HEK293 (cell line): ENCODE results near the gene AKAP1.

Experiments used
- GLIS1 ChIP-seq: fragments of 450-650 bp; formaldehyde crosslinking; IDR thresholded peaks from 2 replicates; pipeline ENCODE4 v1.5.1; 2016; ENCODE audit warnings: missing biosample characterization, missing genetic modification characterization
- KLF8 ChIP-seq: fragments of 450-650 bp; formaldehyde crosslinking; IDR thresholded peaks from 2 replicates; pipeline ENCODE4 v1.5.1; 2016; ENCODE audit warnings: missing biosample characterization, missing genetic modification characterization
- OVOL3 ChIP-seq: fragments of 450-650 bp; formaldehyde crosslinking; IDR thresholded peaks from 2 replicates; pipeline ENCODE4 v1.5.1; 2016; ENCODE audit warnings: missing biosample characterization, missing genetic modification characterization
- PRDM1 ChIP-seq: fragments of 450-650 bp; formaldehyde crosslinking; IDR thresholded peaks from 2 replicates; pipeline ENCODE4; 2016; ENCODE audit warnings: missing biosample characterization, missing genetic modification characterization
- SP2 ChIP-seq: fragments of 450-650 bp; formaldehyde crosslinking; IDR thresholded peaks from 2 replicates; pipeline ENCODE4 v1.5.1; 2016; ENCODE audit warnings: missing biosample characterization, missing genetic modification characterization
- YY2 ChIP-seq: fragments of 450-650 bp; formaldehyde crosslinking; IDR thresholded peaks from 2 replicates; pipeline ENCODE4 v1.5.1; 2016; ENCODE audit warnings: missing biosample characterization, missing genetic modification characterization
- ZFP37 ChIP-seq: fragments of 450-650 bp; formaldehyde crosslinking; IDR thresholded peaks from 2 replicates; pipeline ENCODE4 v1.5.1; 2016; ENCODE audit warnings: missing biosample characterization, missing genetic modification characterization
- ZNF112 ChIP-seq: fragments of 450-650 bp; formaldehyde crosslinking; IDR thresholded peaks from 2 replicates; pipeline ENCODE4 v1.5.0; 2017; ENCODE audit warnings: missing biosample characterization, missing genetic modification characterization
- ZNF155 ChIP-seq: fragments of 450-650 bp; formaldehyde crosslinking; IDR thresholded peaks from 2 replicates; pipeline ENCODE4 v1.5.1; 2016; ENCODE audit warnings: missing biosample characterization, missing genetic modification characterization
- ZNF2 ChIP-seq: fragments of 450-650 bp; formaldehyde crosslinking; IDR thresholded peaks from 2 replicates; pipeline ENCODE4 v1.5.1; 2016; ENCODE audit warnings: missing biosample characterization, missing genetic modification characterization
- ZNF211 ChIP-seq: fragments of 450-650 bp; formaldehyde crosslinking; IDR thresholded peaks from 2 replicates; pipeline ENCODE4 v1.5.1; 2016; ENCODE audit warnings: low read depth, missing biosample characterization, missing genetic modification characterization
- ZNF221 ChIP-seq: fragments of 450-650 bp; formaldehyde crosslinking; IDR thresholded peaks from 2 replicates; pipeline ENCODE4 v1.5.1; 2017; ENCODE audit warnings: missing biosample characterization, missing genetic modification characterization, borderline replicate concordance
- ZNF341 ChIP-seq: fragments of 450-650 bp; formaldehyde crosslinking; IDR thresholded peaks from 2 replicates; pipeline ENCODE4; 2016; ENCODE audit warnings: low read depth, missing biosample characterization, missing genetic modification characterization
- ZNF354C ChIP-seq: fragments of 450-650 bp; formaldehyde crosslinking; IDR thresholded peaks from 2 replicates; pipeline ENCODE4 v1.5.1; 2016; ENCODE audit warnings: missing biosample characterization, missing genetic modification characterization, low read depth, borderline replicate concordance
- ZNF391 ChIP-seq: fragments of 450-650 bp; formaldehyde crosslinking; IDR thresholded peaks from 2 replicates; pipeline ENCODE4 v1.5.1; 2016; ENCODE audit warnings: low read depth, missing biosample characterization, missing genetic modification characterization, borderline replicate concordance
- ZNF473 ChIP-seq: fragments of 450-650 bp; formaldehyde crosslinking; IDR thresholded peaks from 2 replicates; pipeline ENCODE4 v1.5.1; 2017; ENCODE audit warnings: missing biosample characterization, missing genetic modification characterization
- ZNF529 ChIP-seq: fragments of 450-650 bp; formaldehyde crosslinking; IDR thresholded peaks from 2 replicates; pipeline ENCODE4 v1.5.1; 2017; ENCODE audit warnings: missing genetic modification characterization, missing biosample characterization; ENCODE audit not compliant: insufficient replicate concordance
- ZNF549 ChIP-seq: fragments of 450-650 bp; IDR thresholded peaks from 2 replicates; pipeline ENCODE4 v1.5.1; 2018; ENCODE audit warnings: missing biosample characterization, missing genetic modification characterization, mild to moderate bottlenecking, inconsistent platforms, moderate library complexity
- ZNF555 ChIP-seq: fragments of 450-650 bp; formaldehyde crosslinking; conservative IDR thresholded peaks from 2 replicates; pipeline ENCODE4 v1.5.1; 2017; ENCODE audit warnings: missing biosample characterization, mild to moderate bottlenecking, missing genetic modification characterization, inconsistent platforms
- ZNF626 ChIP-seq: fragments of 450-650 bp; sonication (Bioruptor Pico); formaldehyde crosslinking; IDR thresholded peaks from 2 replicates; pipeline ENCODE4 v1.5.1; 2018; ENCODE audit warnings: missing biosample characterization, missing genetic modification characterization, inconsistent platforms
- ZNF664 ChIP-seq: fragments of 450-650 bp; formaldehyde crosslinking; IDR thresholded peaks from 2 replicates; pipeline ENCODE4 v1.5.1; 2016; ENCODE audit warnings: missing biosample characterization, missing genetic modification characterization
- ZNF670 ChIP-seq: fragments of 450-650 bp; formaldehyde crosslinking; IDR thresholded peaks from 2 replicates; pipeline ENCODE4 v1.5.1; 2016; ENCODE audit warnings: missing biosample characterization, missing genetic modification characterization, low read depth
- TF ChIP-seq, protein P1 (sequence below): fragments of 450-650 bp; formaldehyde crosslinking; IDR thresholded peaks from 2 replicates; pipeline ENCODE4 v1.5.1; 2016; ENCODE audit warnings: missing biosample characterization, missing genetic modification characterization
- TF ChIP-seq, protein P2 (sequence below): fragments of 450-650 bp; formaldehyde crosslinking; IDR thresholded peaks from 2 replicates; pipeline ENCODE4 v1.5.1; 2016; ENCODE audit warnings: missing biosample characterization, missing genetic modification characterization
- TF ChIP-seq, protein P3 (sequence below): fragments of 450-650 bp; formaldehyde crosslinking; IDR thresholded peaks from 2 replicates; pipeline ENCODE4 v1.5.1; 2017; ENCODE audit warnings: missing biosample characterization, missing genetic modification characterization
- TF ChIP-seq, protein P4 (sequence below): fragments of 450-650 bp; formaldehyde crosslinking; IDR thresholded peaks from 2 replicates; pipeline ENCODE4 v1.5.1; 2016; ENCODE audit warnings: missing biosample characterization, missing genetic modification characterization
- TF ChIP-seq, protein P5 (sequence below): fragments of 450-650 bp; formaldehyde crosslinking; IDR thresholded peaks from 2 replicates; pipeline ENCODE4 v1.5.1; 2016; ENCODE audit warnings: missing biosample characterization, missing genetic modification characterization
- TF ChIP-seq, protein P6 (sequence below): fragments of 450-650 bp; formaldehyde crosslinking; IDR thresholded peaks from 2 replicates; pipeline ENCODE4 v1.5.1; 2017; ENCODE audit warnings: missing biosample characterization, missing genetic modification characterization

AKAP1 gene

DNA sequence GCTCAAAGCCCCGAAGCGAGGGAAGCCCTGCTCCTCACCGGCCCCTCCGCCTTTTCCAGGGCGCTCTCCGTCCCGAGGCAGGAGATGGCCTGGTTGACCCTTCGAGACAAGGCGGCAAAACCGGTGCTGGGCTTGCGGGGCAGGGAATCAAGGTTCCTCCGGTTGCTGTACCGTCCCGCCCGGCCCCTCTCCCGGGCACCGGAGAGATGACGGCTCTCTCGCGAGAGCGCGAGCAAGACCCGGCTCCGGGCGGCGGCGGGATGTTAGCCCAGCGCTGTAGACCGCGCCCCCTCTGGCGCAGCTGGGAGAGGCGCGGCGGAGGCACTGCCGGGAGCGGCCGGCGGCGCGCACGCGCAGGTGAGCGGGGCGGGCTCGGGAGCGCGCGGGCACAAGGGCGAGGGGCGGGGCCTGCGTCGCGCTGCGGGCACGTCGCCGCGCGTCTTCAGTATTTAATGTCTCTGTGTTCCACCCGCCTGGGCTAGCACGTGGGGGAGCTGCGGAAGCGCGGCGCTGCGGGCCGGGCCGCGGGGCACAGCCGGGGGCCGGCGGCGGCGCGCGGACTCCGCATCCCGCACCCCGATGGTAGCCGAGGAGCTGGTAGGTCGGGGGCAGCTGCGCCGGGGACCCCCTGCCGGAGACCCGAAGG, at the start of gene AKAP1 (continued):
- TF ChIP-seq PRDM1 (tag by site-specific recombination) (no peak), ZNF555 (no peak), ZNF2 (peak; percentile 78; the same call in 1 of the 2 replicates), KLF8 (peak; percentile 75), ZNF473 (tag by site-specific recombination) (no peak), ZNF391 (tag by site-specific recombination) (0 out of 2 replicates have a peak, but pooled peaks have one; percentile 57), ZNF549 (tag by site-specific recombination) (no peak), GLIS1 (tag by site-specific recombination) (peak; percentile 40; the same call in 1 of the 2 replicates), ZFP37 (tag by site-specific recombination) (peak; percentile 78; the same call in 1 of the 2 replicates), ZNF529 (tag by site-specific recombination) (no peak), ZNF664 (tag by site-specific recombination) (no peak), SP2 (tag by site-specific recombination) (peak; percentile 60), OVOL3 (tag by site-specific recombination) (peak; percentile 83; the same call in 1 of the 2 replicates), ZNF626 (tag by site-specific recombination) (no peak), ZNF112 (tag by site-specific recombination) (no peak), YY2 (tag by site-specific recombination) (peak; percentile 88; the same call in 1 of the 2 replicates), ZNF155 (no peak), ZNF211 (tag by site-specific recombination) (no peak), ZNF341 (peak; percentile 49; the same call in 1 of the 2 replicates), ZNF670 (tag by site-specific recombination) (no peak), ZNF354C (tag by site-specific recombination) (no peak), ZNF221 (tag by site-specific recombination) (no peak)
- TF ChIP-seq, protein P1, sequence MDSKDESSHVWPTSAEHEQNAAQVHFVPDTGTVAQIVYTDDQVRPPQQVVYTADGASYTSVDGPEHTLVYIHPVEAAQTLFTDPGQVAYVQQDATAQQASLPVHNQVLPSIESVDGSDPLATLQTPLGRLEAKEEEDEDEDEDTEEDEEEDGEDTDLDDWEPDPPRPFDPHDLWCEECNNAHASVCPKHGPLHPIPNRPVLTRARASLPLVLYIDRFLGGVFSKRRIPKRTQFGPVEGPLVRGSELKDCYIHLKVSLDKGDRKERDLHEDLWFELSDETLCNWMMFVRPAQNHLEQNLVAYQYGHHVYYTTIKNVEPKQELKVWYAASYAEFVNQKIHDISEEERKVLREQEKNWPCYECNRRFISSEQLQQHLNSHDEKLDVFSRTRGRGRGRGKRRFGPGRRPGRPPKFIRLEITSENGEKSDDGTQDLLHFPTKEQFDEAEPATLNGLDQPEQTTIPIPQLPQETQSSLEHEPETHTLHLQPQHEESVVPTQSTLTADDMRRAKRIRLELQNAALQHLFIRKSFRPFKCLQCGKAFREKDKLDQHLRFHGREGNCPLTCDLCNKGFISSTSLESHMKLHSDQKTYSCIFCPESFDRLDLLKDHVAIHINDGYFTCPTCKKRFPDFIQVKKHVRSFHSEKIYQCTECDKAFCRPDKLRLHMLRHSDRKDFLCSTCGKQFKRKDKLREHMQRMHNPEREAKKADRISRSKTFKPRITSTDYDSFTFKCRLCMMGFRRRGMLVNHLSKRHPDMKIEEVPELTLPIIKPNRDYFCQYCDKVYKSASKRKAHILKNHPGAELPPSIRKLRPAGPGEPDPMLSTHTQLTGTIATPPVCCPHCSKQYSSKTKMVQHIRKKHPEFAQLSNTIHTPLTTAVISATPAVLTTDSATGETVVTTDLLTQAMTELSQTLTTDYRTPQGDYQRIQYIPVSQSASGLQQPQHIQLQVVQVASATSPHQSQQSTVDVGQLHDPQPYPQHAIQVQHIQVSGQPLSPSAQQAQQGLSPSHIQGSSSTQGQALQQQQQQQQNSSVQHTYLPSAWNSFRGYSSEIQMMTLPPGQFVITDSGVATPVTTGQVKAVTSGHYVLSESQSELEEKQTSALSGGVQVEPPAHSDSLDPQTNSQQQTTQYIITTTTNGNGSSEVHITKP (tag by site-specific recombination), result peak; percentile 88
- TF ChIP-seq, protein P2, sequence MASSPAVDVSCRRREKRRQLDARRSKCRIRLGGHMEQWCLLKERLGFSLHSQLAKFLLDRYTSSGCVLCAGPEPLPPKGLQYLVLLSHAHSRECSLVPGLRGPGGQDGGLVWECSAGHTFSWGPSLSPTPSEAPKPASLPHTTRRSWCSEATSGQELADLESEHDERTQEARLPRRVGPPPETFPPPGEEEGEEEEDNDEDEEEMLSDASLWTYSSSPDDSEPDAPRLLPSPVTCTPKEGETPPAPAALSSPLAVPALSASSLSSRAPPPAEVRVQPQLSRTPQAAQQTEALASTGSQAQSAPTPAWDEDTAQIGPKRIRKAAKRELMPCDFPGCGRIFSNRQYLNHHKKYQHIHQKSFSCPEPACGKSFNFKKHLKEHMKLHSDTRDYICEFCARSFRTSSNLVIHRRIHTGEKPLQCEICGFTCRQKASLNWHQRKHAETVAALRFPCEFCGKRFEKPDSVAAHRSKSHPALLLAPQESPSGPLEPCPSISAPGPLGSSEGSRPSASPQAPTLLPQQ (tag by site-specific recombination), result peak; percentile 51
- TF ChIP-seq, protein P3, sequence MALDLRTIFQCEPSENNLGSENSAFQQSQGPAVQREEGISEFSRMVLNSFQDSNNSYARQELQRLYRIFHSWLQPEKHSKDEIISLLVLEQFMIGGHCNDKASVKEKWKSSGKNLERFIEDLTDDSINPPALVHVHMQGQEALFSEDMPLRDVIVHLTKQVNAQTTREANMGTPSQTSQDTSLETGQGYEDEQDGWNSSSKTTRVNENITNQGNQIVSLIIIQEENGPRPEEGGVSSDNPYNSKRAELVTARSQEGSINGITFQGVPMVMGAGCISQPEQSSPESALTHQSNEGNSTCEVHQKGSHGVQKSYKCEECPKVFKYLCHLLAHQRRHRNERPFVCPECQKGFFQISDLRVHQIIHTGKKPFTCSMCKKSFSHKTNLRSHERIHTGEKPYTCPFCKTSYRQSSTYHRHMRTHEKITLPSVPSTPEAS (tag by site-specific recombination), result no peak
- TF ChIP-seq, protein P4, sequence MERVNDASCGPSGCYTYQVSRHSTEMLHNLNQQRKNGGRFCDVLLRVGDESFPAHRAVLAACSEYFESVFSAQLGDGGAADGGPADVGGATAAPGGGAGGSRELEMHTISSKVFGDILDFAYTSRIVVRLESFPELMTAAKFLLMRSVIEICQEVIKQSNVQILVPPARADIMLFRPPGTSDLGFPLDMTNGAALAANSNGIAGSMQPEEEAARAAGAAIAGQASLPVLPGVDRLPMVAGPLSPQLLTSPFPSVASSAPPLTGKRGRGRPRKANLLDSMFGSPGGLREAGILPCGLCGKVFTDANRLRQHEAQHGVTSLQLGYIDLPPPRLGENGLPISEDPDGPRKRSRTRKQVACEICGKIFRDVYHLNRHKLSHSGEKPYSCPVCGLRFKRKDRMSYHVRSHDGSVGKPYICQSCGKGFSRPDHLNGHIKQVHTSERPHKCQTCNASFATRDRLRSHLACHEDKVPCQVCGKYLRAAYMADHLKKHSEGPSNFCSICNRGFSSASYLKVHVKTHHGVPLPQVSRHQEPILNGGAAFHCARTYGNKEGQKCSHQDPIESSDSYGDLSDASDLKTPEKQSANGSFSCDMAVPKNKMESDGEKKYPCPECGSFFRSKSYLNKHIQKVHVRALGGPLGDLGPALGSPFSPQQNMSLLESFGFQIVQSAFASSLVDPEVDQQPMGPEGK, result peak; percentile 56
- TF ChIP-seq, protein P5, sequence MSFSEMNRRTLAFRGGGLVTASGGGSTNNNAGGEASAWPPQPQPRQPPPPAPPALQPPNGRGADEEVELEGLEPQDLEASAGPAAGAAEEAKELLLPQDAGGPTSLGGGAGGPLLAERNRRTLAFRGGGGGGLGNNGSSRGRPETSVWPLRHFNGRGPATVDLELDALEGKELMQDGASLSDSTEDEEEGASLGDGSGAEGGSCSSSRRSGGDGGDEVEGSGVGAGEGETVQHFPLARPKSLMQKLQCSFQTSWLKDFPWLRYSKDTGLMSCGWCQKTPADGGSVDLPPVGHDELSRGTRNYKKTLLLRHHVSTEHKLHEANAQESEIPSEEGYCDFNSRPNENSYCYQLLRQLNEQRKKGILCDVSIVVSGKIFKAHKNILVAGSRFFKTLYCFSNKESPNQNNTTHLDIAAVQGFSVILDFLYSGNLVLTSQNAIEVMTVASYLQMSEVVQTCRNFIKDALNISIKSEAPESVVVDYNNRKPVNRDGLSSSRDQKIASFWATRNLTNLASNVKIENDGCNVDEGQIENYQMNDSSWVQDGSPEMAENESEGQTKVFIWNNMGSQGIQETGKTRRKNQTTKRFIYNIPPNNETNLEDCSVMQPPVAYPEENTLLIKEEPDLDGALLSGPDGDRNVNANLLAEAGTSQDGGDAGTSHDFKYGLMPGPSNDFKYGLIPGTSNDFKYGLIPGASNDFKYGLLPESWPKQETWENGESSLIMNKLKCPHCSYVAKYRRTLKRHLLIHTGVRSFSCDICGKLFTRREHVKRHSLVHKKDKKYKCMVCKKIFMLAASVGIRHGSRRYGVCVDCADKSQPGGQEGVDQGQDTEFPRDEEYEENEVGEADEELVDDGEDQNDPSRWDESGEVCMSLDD (tag by site-specific recombination), result no peak
- TF ChIP-seq, protein P6, sequence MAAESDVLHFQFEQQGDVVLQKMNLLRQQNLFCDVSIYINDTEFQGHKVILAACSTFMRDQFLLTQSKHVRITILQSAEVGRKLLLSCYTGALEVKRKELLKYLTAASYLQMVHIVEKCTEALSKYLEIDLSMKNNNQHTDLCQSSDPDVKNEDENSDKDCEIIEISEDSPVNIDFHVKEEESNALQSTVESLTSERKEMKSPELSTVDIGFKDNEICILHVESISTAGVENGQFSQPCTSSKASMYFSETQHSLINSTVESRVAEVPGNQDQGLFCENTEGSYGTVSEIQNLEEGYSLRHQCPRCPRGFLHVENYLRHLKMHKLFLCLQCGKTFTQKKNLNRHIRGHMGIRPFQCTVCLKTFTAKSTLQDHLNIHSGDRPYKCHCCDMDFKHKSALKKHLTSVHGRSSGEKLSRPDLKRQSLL (tag by site-specific recombination), result no peak; the same call in 1 of the 2 replicates
